ENCODE results near the gene HCCS. TPM values are rescaled to one million over a fixed set of nuclear protein-coding genes. Genes with fewer than 3 reads are reported as not detected.

Gene HCCS
- total and polyA plus RNA-seq, 2 of the 13 experiments (the other 11 are each of a cell fraction or from before 2014, with no cell fraction given) = 15.4 to 16.7 TPM

DNA sequence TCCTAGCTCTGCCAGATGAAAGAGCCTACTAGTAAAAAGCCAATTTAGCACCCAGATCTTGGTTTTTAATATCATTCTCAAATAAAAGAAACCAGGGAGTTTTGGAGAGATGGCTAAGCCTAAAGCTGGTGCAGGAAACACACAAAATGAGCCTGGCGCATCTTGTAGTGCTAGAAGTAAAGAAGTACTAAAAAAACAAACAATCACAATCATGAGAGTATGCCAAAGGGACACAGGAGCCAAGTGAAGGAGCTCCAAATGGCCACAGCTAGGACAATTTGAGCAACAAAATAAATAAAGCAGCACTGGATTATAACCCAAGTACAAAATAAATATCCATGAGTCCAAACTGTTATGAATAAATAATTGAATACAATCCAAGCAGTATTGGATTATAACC is 37.8 kb upstream of the HCCS start:
- H3K27ac ChIP-seq (ENCODE audit: extremely low read length, insufficient read depth, low read length) = no peak overlapping the region
- H3K79me2 ChIP-seq (ENCODE audit: insufficient read depth, low read length) = no peaks in the 10 kb centered on the region
- no peaks in the 10 kb centered on the region for H3K27me3 ChIP-seq (ENCODE audit: control insufficient read depth in 1 of 2, insufficient read depth in 2 of 2, low read length in 2 of 2)
- H2AFZ ChIP-seq (ENCODE audit: low read length) = no peak overlapping the region
- ChIA-PET POLR2A (no interaction called here), CTCF (ENCODE audit: low intra/inter-chr PET ratio, low total read pairs) (no interaction called here)
- intact Hi-C loops (cut with micrococcal nuclease; ENCODE audit: unreplicated experiment) (no loop called here), in situ Hi-C loops (cut with HindIII; ENCODE audit: extremely low pct_ligation_motif_present, low pct_unique_long_range_greater_than_20kb) (no loop called here)
- BruUV-seq (replicated peaks) = no TSS peak
- H3K9ac ChIP-seq (ENCODE audit: insufficient read depth, low read depth, low read length) = no peak overlapping the region
- TF ChIP-seq KDM6A (CRISPR knock-in tag; IDR thresholded peaks at IDR 0.05; ENCODE audit: low read depth) (no peak), CC2D1A (CRISPR knock-in tag; IDR thresholded peaks at IDR 0.05) (no peak), ZNF782 (CRISPR knock-in tag; IDR thresholded peaks at IDR 0.05; ENCODE audit: borderline replicate concordance) (no peak), GABPA (IDR thresholded peaks at IDR 0.05; ENCODE audit: low read depth, low read length) (no peak), GABPA (CRISPR knock-in tag; IDR thresholded peaks at IDR 0.05; ENCODE audit: low read depth) (no peak), SRSF1 (optimal IDR thresholded peaks at IDR 0.05; ENCODE audit: low read depth, low read length) (no peak), ZNF816 (CRISPR knock-in tag; IDR thresholded peaks at IDR 0.05; ENCODE audit: borderline replicate concordance) (no peak), RFXAP (CRISPR knock-in tag; IDR thresholded peaks at IDR 0.05; ENCODE audit: borderline replicate concordance) (no peak), PPARG (CRISPR knock-in tag; conservative IDR thresholded peaks at IDR 0.05) (no peak), ZNF703 (CRISPR knock-in tag; IDR thresholded peaks at IDR 0.05; ENCODE audit: borderline replicate concordance) (no peak), SCMH1 (CRISPR knock-in tag; IDR thresholded peaks at IDR 0.05; ENCODE audit: borderline replicate concordance) (no peak), FOXJ3 (CRISPR knock-in tag; IDR thresholded peaks at IDR 0.05; ENCODE audit: borderline replicate concordance) (no peak), SMC3 (IDR thresholded peaks at IDR 0.05; ENCODE audit: low read length) (no peak), SKI (IDR thresholded peaks at IDR 0.05; ENCODE audit: partially characterized antibody) (no peak), GABPB1 (CRISPR knock-in tag; IDR thresholded peaks at IDR 0.05) (no peak), SIX4 (CRISPR knock-in tag; IDR thresholded peaks at IDR 0.05) (no peak), CEBPB (IDR thresholded peaks at IDR 0.05; ENCODE audit: borderline replicate concordance, low read depth, low read length) (no peak), MTA3 (CRISPR knock-in tag; IDR thresholded peaks at IDR 0.05) (no peak)
- TF ChIP-seq, protein P1, sequence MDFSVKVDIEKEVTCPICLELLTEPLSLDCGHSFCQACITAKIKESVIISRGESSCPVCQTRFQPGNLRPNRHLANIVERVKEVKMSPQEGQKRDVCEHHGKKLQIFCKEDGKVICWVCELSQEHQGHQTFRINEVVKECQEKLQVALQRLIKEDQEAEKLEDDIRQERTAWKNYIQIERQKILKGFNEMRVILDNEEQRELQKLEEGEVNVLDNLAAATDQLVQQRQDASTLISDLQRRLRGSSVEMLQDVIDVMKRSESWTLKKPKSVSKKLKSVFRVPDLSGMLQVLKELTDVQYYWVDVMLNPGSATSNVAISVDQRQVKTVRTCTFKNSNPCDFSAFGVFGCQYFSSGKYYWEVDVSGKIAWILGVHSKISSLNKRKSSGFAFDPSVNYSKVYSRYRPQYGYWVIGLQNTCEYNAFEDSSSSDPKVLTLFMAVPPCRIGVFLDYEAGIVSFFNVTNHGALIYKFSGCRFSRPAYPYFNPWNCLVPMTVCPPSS (IDR thresholded peaks at IDR 0.05) = no peak
- TF ChIP-seq, protein P2, sequence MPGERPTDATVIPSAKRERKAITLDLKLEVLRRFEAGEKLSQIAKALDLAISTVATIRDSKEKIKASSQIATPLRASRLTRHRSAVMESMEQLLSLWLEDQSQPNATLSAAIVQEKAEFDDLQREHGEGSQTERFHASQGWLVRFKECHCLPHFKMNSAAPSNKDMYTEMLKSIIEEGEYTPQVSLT (CRISPR knock-in tag; IDR thresholded peaks at IDR 0.05; ENCODE audit: borderline replicate concordance, low read depth) = no peak
- TF ChIP-seq, protein P3, sequence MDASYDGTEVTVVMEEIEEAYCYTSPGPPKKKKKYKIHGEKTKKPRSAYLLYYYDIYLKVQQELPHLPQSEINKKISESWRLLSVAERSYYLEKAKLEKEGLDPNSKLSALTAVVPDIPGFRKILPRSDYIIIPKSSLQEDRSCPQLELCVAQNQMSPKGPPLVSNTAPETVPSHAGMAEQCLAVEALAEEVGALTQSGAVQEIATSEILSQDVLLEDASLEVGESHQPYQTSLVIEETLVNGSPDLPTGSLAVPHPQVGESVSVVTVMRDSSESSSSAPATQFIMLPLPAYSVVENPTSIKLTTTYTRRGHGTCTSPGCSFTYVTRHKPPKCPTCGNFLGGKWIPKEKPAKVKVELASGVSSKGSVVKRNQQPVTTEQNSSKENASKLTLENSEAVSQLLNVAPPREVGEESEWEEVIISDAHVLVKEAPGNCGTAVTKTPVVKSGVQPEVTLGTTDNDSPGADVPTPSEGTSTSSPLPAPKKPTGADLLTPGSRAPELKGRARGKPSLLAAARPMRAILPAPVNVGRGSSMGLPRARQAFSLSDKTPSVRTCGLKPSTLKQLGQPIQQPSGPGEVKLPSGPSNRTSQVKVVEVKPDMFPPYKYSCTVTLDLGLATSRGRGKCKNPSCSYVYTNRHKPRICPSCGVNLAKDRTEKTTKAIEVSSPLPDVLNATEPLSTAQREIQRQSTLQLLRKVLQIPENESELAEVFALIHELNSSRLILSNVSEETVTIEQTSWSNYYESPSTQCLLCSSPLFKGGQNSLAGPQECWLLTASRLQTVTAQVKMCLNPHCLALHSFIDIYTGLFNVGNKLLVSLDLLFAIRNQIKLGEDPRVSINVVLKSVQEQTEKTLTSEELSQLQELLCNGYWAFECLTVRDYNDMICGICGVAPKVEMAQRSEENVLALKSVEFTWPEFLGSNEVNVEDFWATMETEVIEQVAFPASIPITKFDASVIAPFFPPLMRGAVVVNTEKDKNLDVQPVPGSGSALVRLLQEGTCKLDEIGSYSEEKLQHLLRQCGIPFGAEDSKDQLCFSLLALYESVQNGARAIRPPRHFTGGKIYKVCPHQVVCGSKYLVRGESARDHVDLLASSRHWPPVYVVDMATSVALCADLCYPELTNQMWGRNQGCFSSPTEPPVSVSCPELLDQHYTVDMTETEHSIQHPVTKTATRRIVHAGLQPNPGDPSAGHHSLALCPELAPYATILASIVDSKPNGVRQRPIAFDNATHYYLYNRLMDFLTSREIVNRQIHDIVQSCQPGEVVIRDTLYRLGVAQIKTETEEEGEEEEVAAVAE (CRISPR knock-in tag; IDR thresholded peaks at IDR 0.05; ENCODE audit: borderline replicate concordance) = no peak
- WGBS (ENCODE audit: low lambda C conversion rate) = 100% methylated on average over 1 of the region's 1 CpG
- no peak overlapping the region for H3K4me2 ChIP-seq (ENCODE audit: low read depth, low read length)
- H3K36me3 ChIP-seq (replicated peaks in 1 of 2; ENCODE audit: control insufficient read depth in 1 of 2, insufficient read depth in 2 of 2, low read length in 2 of 2) = no peaks in the 10 kb centered on the region
- FAIRE-seq = no peak
- no peak for ATAC-seq
- no peaks in the 10 kb centered on the region for H3K9me3 ChIP-seq (ENCODE audit: low read length)
- no peaks in the 10 kb centered on the region for H3K4me1 ChIP-seq (ENCODE audit: insufficient read depth, low read length)
- H4K20me1 ChIP-seq (ENCODE audit: insufficient read depth, low read length) = no peaks in the 10 kb centered on the region
- H3K4me3 ChIP-seq (replicated peaks in 1 of 3; ENCODE audit: insufficient read depth in 1 of 3, low read depth in 2 of 3, low read length in 3 of 3) = no peak overlapping the region
- DNase-seq (ENCODE audit: low spot score) = no peak

Measured in HepG2 (cell line).